Measurements from ENCODE around the gene HIVEP1. TPM values are rescaled to one million over a fixed set of nuclear protein-coding genes. Genes with fewer than 3 reads are reported as not detected.
A peak's percentile ranks its signal among the peaks of the same experiment; 100 is the strongest.

The HIVEP1 gene
- total and polyA plus RNA-seq, 2 of the 8 experiments (the other 6 are each of a cell fraction or from before 2014, with no cell fraction given) = 22.6 to 23.1 TPM

DNA sequence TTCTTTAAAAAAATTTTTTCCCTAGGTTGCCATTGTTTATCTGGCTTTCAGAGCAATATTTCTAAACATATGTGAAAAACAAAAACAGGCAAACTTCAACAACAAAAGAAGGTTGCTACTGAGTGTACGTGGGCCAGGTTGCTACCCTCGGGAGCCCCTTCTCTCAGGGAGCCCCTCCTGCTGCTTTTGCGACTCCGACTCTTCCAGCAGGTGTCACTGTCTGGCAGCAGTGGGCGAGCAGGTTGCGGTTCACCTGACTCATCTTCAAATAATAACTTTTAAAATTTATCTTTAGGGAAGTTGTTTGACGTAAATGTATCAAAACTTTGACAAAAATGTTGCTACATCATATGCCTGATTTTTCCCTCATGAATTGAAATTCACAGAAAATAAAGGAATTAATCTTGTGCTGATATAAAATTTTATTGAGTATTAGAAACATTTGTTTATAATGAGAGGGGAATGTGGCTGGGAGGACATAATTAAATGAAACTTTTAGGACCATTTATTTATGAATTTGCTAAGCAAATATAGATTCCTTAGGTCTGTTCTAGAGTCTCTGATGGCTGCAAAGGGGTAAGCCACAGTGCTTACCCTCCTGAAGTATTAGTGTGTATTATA lies 138.8 kb downstream of the HIVEP1 start:
- CTCF ChIA-PET (ENCODE audit: partially characterized antibody) = interaction anchor here (0.8 to 3.6 kb wide), 3 partner anchors 83 to 455 kb away, joined by 5 to 14 read pairs (median 9); partner anchors contain the start of gene EDN1
- Histone ChIP-seq H3K79me2 (ENCODE audit: control insufficient read depth in 1 of 2, insufficient read depth in 2 of 2, low read length in 2 of 2) (no peaks in the 10 kb centered on the region), H3K79me1 (ENCODE audit: low read depth, low read length) (no peaks in the 10 kb centered on the region), H4K20me1 (replicated peaks in 1 of 2; ENCODE audit: control insufficient read depth in 1 of 2, insufficient read depth in 2 of 2, low read length in 2 of 2) (peaks cover 0 to 2% of the 10 kb centered on the region in 2 experiments), H2AK5ac (ENCODE audit: low read depth, low read length) (no peak overlapping the region), H3K4ac (replicated peaks; ENCODE audit: insufficient read length, low read depth, low read length) (no peak overlapping the region), H3K14ac (ENCODE audit: insufficient read length) (no peak overlapping the region), H3K9me3 (ENCODE audit: insufficient read depth in 2 of 2, low read depth in 1 of 2, low read length in 1 of 2) (no peaks in the 10 kb centered on the region), H4K5ac (ENCODE audit: insufficient read length, low read depth, low read length) (no peak overlapping the region), H3K56ac (replicated peaks; ENCODE audit: insufficient read length, low read depth, low read length) (no peak overlapping the region), H4K8ac (ENCODE audit: extremely low read depth, insufficient read depth, low read length) (no peak overlapping the region), H3K36me3 (ENCODE audit: control insufficient read depth in 2 of 4, insufficient read depth in 4 of 4, low read length in 3 of 4) (no peaks in the 10 kb centered on the region), H3K18ac (ENCODE audit: extremely low read depth, low read length) (no peak overlapping the region), H3K23me2 (ENCODE audit: low read depth, low read length) (no peaks in the 10 kb centered on the region), H4K91ac (replicated peaks; ENCODE audit: insufficient read length, low read length) (no peak overlapping the region), H3K27ac (ENCODE audit: low read depth, low read length) (no peak overlapping the region), H2BK15ac (ENCODE audit: low read length) (no peak overlapping the region), H2AFZ (ENCODE audit: low read length) (no peak overlapping the region), H2BK120ac (replicated peaks; ENCODE audit: low read depth, low read length) (no peak overlapping the region), H3K27me3 (replicated peaks in 1 of 4; ENCODE audit: control insufficient read depth in 3 of 4, extremely low read depth in 1 of 4, insufficient read depth in 3 of 4, low read length in 3 of 4) (no peaks in the 10 kb centered on the region), H3K4me3 (ENCODE audit: extremely low read depth in 1 of 4, insufficient read depth in 2 of 4, low read depth in 3 of 4, low read length in 4 of 4) (no peak overlapping the region), H3K4me2 (ENCODE audit: insufficient read depth in 1 of 2, low read depth in 2 of 2, low read length in 2 of 2) (no peak overlapping the region), H2BK5ac (ENCODE audit: low read depth, low read length) (no peak overlapping the region), H2BK20ac (ENCODE audit: low read length) (no peak overlapping the region), H3K9ac (replicated peaks in 1 of 4; ENCODE audit: extremely low read depth in 1 of 4, low read depth in 3 of 4, low read length in 3 of 4) (no peak overlapping the region), H3K4me1 (replicated peaks in 1 of 4; ENCODE audit: control insufficient read depth in 3 of 4, insufficient read depth in 4 of 4, low read length in 3 of 4) (no peaks in the 10 kb centered on the region), H3K23ac (ENCODE audit: insufficient read length) (no peak overlapping the region), H2BK12ac (ENCODE audit: low read depth, low read length) (no peak overlapping the region)
- 37% methylated on average over 7 of the region's 7 CpGs; no CpG with 5 or more reads in 1 of the 2 experiments for WGBS, 2 experiments (ENCODE audit: extremely low coverage in 1 of 2, insufficient coverage in 1 of 2, insufficient read length in 1 of 2, insufficient replicate concordance in 2 of 2, low coverage in 1 of 2, low lambda C conversion rate in 2 of 2, missing lambda C conversion rate in 1 of 2)
- FAIRE-seq (no peak), DNase-seq (ENCODE audit: low read depth in 1 of 2, low spot score in 2 of 2) (peak in 1 of 2 experiments; percentile 67)
- TF ChIP-seq BRCA1 (IDR thresholded peaks at IDR 0.05; ENCODE audit: low read depth, low read length) (no peak), RBBP5 (IDR thresholded peaks at IDR 0.05; ENCODE audit: borderline replicate concordance, low read depth, low read length) (no peak), JUND (IDR thresholded peaks at IDR 0.05; ENCODE audit: low read length) (peak; percentile 59), GTF2F1 (IDR thresholded peaks at IDR 0.05; ENCODE audit: borderline replicate concordance, low read depth, low read length) (no peak), TBP (IDR thresholded peaks at IDR 0.05; ENCODE audit: low read depth, low read length) (no peak), EZH2 (IDR thresholded peaks at IDR 0.05; ENCODE audit: low read depth, low read length, severe bottlenecking) (no peak), RAD21 (IDR thresholded peaks at IDR 0.05 in 1 of 2, conservative IDR thresholded peaks at IDR 0.05 in 1 of 2; ENCODE audit: low read depth in 2 of 2, low read length in 2 of 2) (peak; percentile 91 to 92)
- TF ChIP-seq, protein P1, sequence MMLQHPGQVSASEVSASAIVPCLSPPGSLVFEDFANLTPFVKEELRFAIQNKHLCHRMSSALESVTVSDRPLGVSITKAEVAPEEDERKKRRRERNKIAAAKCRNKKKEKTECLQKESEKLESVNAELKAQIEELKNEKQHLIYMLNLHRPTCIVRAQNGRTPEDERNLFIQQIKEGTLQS (IDR thresholded peaks at IDR 0.05; ENCODE audit: insufficient read depth, low read depth, low read length) = 0 out of 2 replicates have a peak, but pooled peaks have one; percentile 9
- TF ChIP-seq, protein P2, sequence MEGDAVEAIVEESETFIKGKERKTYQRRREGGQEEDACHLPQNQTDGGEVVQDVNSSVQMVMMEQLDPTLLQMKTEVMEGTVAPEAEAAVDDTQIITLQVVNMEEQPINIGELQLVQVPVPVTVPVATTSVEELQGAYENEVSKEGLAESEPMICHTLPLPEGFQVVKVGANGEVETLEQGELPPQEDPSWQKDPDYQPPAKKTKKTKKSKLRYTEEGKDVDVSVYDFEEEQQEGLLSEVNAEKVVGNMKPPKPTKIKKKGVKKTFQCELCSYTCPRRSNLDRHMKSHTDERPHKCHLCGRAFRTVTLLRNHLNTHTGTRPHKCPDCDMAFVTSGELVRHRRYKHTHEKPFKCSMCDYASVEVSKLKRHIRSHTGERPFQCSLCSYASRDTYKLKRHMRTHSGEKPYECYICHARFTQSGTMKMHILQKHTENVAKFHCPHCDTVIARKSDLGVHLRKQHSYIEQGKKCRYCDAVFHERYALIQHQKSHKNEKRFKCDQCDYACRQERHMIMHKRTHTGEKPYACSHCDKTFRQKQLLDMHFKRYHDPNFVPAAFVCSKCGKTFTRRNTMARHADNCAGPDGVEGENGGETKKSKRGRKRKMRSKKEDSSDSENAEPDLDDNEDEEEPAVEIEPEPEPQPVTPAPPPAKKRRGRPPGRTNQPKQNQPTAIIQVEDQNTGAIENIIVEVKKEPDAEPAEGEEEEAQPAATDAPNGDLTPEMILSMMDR (IDR thresholded peaks at IDR 0.05; ENCODE audit: control extremely low read depth in 1 of 3, insufficient read depth in 1 of 3, low read depth in 1 of 3, low read length in 3 of 3) = peak; percentile 69 to 85 (median 78)
- POLR2A ChIA-PET (ENCODE audit: partially characterized antibody) = no interaction called here
